ENCODE results near the gene NR3C1.

NR3C1 gene

DNA sequence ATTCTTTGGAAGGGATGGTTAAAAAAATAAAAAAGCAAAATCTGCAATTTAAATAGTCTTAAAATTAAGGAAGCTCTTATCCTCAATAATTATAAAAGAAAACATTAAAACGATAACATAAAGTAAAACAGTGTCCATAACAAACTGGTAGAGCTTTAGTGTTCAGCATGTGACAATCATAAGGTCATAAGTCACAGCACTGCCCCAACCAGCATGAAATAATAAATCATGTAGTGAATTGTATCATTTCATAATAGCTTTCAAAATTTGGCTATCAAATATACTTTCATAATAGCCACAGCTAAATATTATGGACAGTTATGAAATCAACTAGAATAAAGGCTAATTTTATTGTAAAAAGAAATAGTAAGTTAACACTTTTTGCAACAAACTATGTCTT is 10.0 kb downstream of the NR3C1 start:
- Histone ChIP-seq H3K23ac (ENCODE audit: low read length in 2 of 2) (no peak overlapping the region), H3K18ac (ENCODE audit: low read depth in 1 of 2, low read length in 2 of 2) (no peak overlapping the region), H4K91ac (ENCODE audit: low read length) (no peak overlapping the region), H2AK5ac (ENCODE audit: low read length, severe bottlenecking) (no peak overlapping the region), H3K9me3 (ENCODE audit: control insufficient read depth, low read length) (no peaks in the 10 kb centered on the region), H3K27me3 (ENCODE audit: control insufficient read depth in 1 of 2, insufficient read depth in 1 of 2, low read length in 2 of 2) (no peaks in the 10 kb centered on the region), H2BK120ac (ENCODE audit: low read depth, low read length) (no peak overlapping the region), H3K9ac (ENCODE audit: low read length) (peak overlapping the region; percentile 95), H2BK5ac (ENCODE audit: low read depth, low read length, poor library complexity, severe bottlenecking) (no peak overlapping the region), H3K4me2 (ENCODE audit: low read length, poor library complexity, severe bottlenecking) (no peak overlapping the region), H3K36me3 (ENCODE audit: control insufficient read depth in 1 of 2, insufficient read depth in 2 of 2, low read depth in 1 of 2, low read length in 2 of 2) (peaks cover 0 to 8% of the 10 kb centered on the region in 2 experiments), H3K4me3 (ENCODE audit: insufficient read depth in 1 of 2, low read depth in 1 of 2, low read length in 2 of 2) (no peak overlapping the region), H2BK12ac (ENCODE audit: low read length in 2 of 2) (no peak overlapping the region), H2BK15ac (ENCODE audit: low read depth, poor library complexity, severe bottlenecking) (no peak overlapping the region), H3K4ac (ENCODE audit: low read depth in 1 of 2, low read length in 2 of 2) (no peak overlapping the region), H2AFZ (ENCODE audit: low read depth, low read length) (no peak overlapping the region), H3K79me1 (replicated peaks; ENCODE audit: low read length, poor library complexity, severe bottlenecking) (peaks cover 4% of the 10 kb centered on the region), H3K4me1 (ENCODE audit: control insufficient read depth, insufficient read depth, low read depth, low read length) (no peaks in the 10 kb centered on the region), H3K14ac (ENCODE audit: low read length in 2 of 2) (no peak overlapping the region), H3K27ac (ENCODE audit: low read length, poor library complexity, severe bottlenecking) (no peak overlapping the region), H4K8ac (ENCODE audit: low read length) (no peak overlapping the region)
- no CpG with 5 or more reads among the region's 1 CpG for WGBS
- no peak for DNase-seq

DNA sequence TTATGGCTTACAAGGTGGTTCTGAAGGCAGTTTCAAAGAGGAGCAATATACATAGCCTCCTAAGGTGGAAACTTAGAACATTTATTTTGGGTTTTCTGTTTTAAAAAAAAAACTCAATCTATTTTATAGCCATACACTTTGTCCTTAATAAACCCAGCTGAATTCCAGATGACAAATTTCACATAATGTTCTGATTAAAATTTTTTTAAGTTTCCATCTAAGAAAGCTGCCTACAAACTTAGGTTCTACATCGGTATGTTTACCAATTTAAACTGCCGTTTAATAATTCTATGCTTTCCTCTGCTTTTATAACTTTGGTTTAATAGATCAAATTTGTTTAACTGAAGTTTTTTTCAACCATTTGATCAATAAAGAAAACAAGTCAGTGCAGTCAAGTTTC is 12.5 kb downstream of the NR3C1 start:
- H3K36me3 ChIP-seq (ENCODE audit: control insufficient read depth in 1 of 2, insufficient read depth in 2 of 2, low read depth in 1 of 2, low read length in 2 of 2) = peaks cover 0 to 16% of the 10 kb centered on the region in 2 experiments
- 100% methylated on average over 2 of the region's 2 CpGs for WGBS
- H3K23ac ChIP-seq (ENCODE audit: low read length in 2 of 2) = no peak overlapping the region

DNA sequence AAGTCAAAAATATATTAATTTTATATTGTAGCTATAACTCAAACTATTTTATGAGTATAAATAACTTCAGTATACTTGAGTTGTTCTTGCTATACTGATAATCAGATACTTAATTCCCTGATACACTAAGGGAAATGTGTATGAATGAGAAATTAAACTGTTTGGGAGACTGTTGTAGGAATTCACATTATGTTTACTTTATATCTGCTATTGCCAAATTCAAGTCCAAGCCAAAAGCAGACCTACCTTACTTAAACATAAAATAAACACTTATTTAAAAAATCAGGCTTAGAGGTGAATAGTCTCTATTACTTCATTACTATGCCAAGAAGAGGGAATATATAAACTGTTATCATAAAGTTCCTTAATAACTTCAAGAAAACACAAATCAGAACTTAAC is 13.2 kb downstream of the NR3C1 start:
- Histone ChIP-seq H3K4me1 (ENCODE audit: control insufficient read depth, insufficient read depth, low read depth, low read length) (no peaks in the 10 kb centered on the region), H3K4me3 (ENCODE audit: insufficient read depth in 1 of 2, low read depth in 1 of 2, low read length in 2 of 2) (no peak overlapping the region), H4K8ac (ENCODE audit: low read length) (no peak overlapping the region), H3K9me3 (ENCODE audit: control insufficient read depth, low read length) (peaks cover 6% of the 10 kb centered on the region), H3K14ac (ENCODE audit: low read length in 2 of 2) (no peak overlapping the region), H3K9ac (ENCODE audit: low read length) (peak overlapping the region; percentile 37), H3K4ac (ENCODE audit: low read depth in 1 of 2, low read length in 2 of 2) (no peak overlapping the region), H4K91ac (ENCODE audit: low read length) (no peak overlapping the region), H2BK5ac (ENCODE audit: low read depth, low read length, poor library complexity, severe bottlenecking) (no peak overlapping the region), H3K79me1 (replicated peaks; ENCODE audit: low read length, poor library complexity, severe bottlenecking) (peaks cover 9% of the 10 kb centered on the region), H3K23ac (ENCODE audit: low read length in 2 of 2) (no peak overlapping the region), H2BK12ac (ENCODE audit: low read length in 2 of 2) (no peak overlapping the region), H3K27me3 (ENCODE audit: control insufficient read depth in 1 of 2, insufficient read depth in 1 of 2, low read length in 2 of 2) (no peaks in the 10 kb centered on the region), H3K36me3 (ENCODE audit: control insufficient read depth in 1 of 2, insufficient read depth in 2 of 2, low read depth in 1 of 2, low read length in 2 of 2) (peaks cover 0 to 23% of the 10 kb centered on the region in 2 experiments), H2BK120ac (ENCODE audit: low read depth, low read length) (no peak overlapping the region), H3K27ac (ENCODE audit: low read length, poor library complexity, severe bottlenecking) (no peak overlapping the region), H3K18ac (ENCODE audit: low read depth in 1 of 2, low read length in 2 of 2) (no peak overlapping the region), H2BK15ac (ENCODE audit: low read depth, poor library complexity, severe bottlenecking) (no peak overlapping the region), H3K4me2 (ENCODE audit: low read length, poor library complexity, severe bottlenecking) (no peak overlapping the region), H2AK5ac (ENCODE audit: low read length, severe bottlenecking) (no peak overlapping the region), H2AFZ (ENCODE audit: low read depth, low read length) (no peak overlapping the region)
- DNase-seq = no peak

More for the DNA sequence above, 12.5 kb downstream of the NR3C1 start:
- no peak overlapping the region for H3K27ac ChIP-seq (ENCODE audit: low read length, poor library complexity, severe bottlenecking)
- H3K9ac ChIP-seq (ENCODE audit: low read length) = peak overlapping the region; percentile 37
- no peak for DNase-seq
- no peaks in the 10 kb centered on the region for H3K27me3 ChIP-seq (ENCODE audit: control insufficient read depth in 1 of 2, insufficient read depth in 1 of 2, low read length in 2 of 2)
- no peaks in the 10 kb centered on the region for H3K9me3 ChIP-seq (ENCODE audit: control insufficient read depth, low read length)
- H2BK15ac ChIP-seq (ENCODE audit: low read depth, poor library complexity, severe bottlenecking) = no peak overlapping the region
- H2AK5ac ChIP-seq (ENCODE audit: low read length, severe bottlenecking) = no peak overlapping the region
- H3K4me1 ChIP-seq (ENCODE audit: control insufficient read depth, insufficient read depth, low read depth, low read length) = no peaks in the 10 kb centered on the region
- no peak overlapping the region for H3K4ac ChIP-seq (ENCODE audit: low read depth in 1 of 2, low read length in 2 of 2)
- no peak overlapping the region for H4K8ac ChIP-seq (ENCODE audit: low read length)
- H3K4me3 ChIP-seq (ENCODE audit: insufficient read depth in 1 of 2, low read depth in 1 of 2, low read length in 2 of 2) = peak overlapping the region in 1 of 2 experiments; percentile 49
- no peak overlapping the region for H3K4me2 ChIP-seq (ENCODE audit: low read length, poor library complexity, severe bottlenecking)
- H3K79me1 ChIP-seq (replicated peaks; ENCODE audit: low read length, poor library complexity, severe bottlenecking) = peaks cover 7% of the 10 kb centered on the region
- no peak overlapping the region for H3K14ac ChIP-seq (ENCODE audit: low read length in 2 of 2)
- H2BK12ac ChIP-seq (ENCODE audit: low read length in 2 of 2) = no peak overlapping the region
- no peak overlapping the region for H2AFZ ChIP-seq (ENCODE audit: low read depth, low read length)
- H2BK5ac ChIP-seq (ENCODE audit: low read depth, low read length, poor library complexity, severe bottlenecking) = no peak overlapping the region
- no peak overlapping the region for H4K91ac ChIP-seq (ENCODE audit: low read length)
- no peak overlapping the region for H3K18ac ChIP-seq (ENCODE audit: low read depth in 1 of 2, low read length in 2 of 2)
- H2BK120ac ChIP-seq (ENCODE audit: low read depth, low read length) = no peak overlapping the region

DNA sequence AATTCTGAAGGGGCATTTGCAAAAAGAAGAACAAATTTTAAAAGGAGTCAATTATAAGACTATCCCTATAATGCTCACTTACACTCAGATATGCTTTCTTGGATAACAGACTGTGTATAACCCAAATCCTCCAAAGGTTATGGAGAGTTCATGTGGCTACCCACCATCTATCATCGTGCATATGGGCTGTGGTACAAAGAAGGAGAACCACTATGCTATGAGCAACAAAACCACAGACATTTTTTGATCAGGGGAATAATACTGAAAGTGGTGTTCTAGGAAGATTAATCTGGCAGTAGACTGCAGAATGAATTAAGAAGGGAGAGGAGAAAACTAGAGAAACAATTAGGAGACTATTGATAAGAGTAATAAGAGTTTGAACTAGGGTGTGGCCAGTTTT is 16.8 kb downstream of the NR3C1 start:
- Histone ChIP-seq H3K4me2 (ENCODE audit: low read length, poor library complexity, severe bottlenecking) (no peak overlapping the region), H3K18ac (ENCODE audit: low read depth in 1 of 2, low read length in 2 of 2) (no peak overlapping the region), H2BK12ac (ENCODE audit: low read length in 2 of 2) (no peak overlapping the region), H2AFZ (ENCODE audit: low read depth, low read length) (no peak overlapping the region), H3K4me1 (ENCODE audit: control insufficient read depth, insufficient read depth, low read depth, low read length) (no peaks in the 10 kb centered on the region), H3K4ac (ENCODE audit: low read depth in 1 of 2, low read length in 2 of 2) (no peak overlapping the region), H4K91ac (ENCODE audit: low read length) (no peak overlapping the region), H2BK15ac (ENCODE audit: low read depth, poor library complexity, severe bottlenecking) (no peak overlapping the region), H3K9me3 (ENCODE audit: control insufficient read depth, low read length) (peaks cover 14% of the 10 kb centered on the region), H2BK120ac (ENCODE audit: low read depth, low read length) (no peak overlapping the region), H2AK5ac (ENCODE audit: low read length, severe bottlenecking) (no peak overlapping the region), H3K27me3 (ENCODE audit: control insufficient read depth in 1 of 2, insufficient read depth in 1 of 2, low read length in 2 of 2) (no peaks in the 10 kb centered on the region), H3K23ac (ENCODE audit: low read length in 2 of 2) (no peak overlapping the region), H3K14ac (ENCODE audit: low read length in 2 of 2) (no peak overlapping the region), H2BK5ac (ENCODE audit: low read depth, low read length, poor library complexity, severe bottlenecking) (no peak overlapping the region), H3K79me1 (replicated peaks; ENCODE audit: low read length, poor library complexity, severe bottlenecking) (peaks cover 26% of the 10 kb centered on the region), H3K27ac (ENCODE audit: low read length, poor library complexity, severe bottlenecking) (no peak overlapping the region), H3K4me3 (ENCODE audit: insufficient read depth in 1 of 2, low read depth in 1 of 2, low read length in 2 of 2) (no peak overlapping the region), H3K36me3 (ENCODE audit: control insufficient read depth in 1 of 2, insufficient read depth in 2 of 2, low read depth in 1 of 2, low read length in 2 of 2) (peaks cover 7 to 49% of the 10 kb centered on the region in 2 experiments), H3K9ac (ENCODE audit: low read length) (no peak overlapping the region), H4K8ac (ENCODE audit: low read length) (no peak overlapping the region)
- DNase-seq = no peak
- WGBS = 85% methylated on average over 1 of the region's 1 CpG

Measured in mesenchymal stem cell (in vitro differentiated cells and primary cell).